GM21367 (cell line): ENCODE measurements around the gene RAB22A.
"Not testable (repeated sequence)": the region's sequence is repeated elsewhere in the genome, so short reads cannot be mapped to it uniquely, and the experiment has no call there.

Experiments used
- ATAC-seq: cut with Tn5 transposase; IDR thresholded peaks from one replicate; pipeline ENCODE4 v1.9.1; 2021; ENCODE audit not compliant: unreplicated experiment

The RAB22A gene

GRCh38 chr20:58342104-58342945 lies 32.8 kb downstream of the RAB22A start:
- ATAC-seq = no peak

DNA sequence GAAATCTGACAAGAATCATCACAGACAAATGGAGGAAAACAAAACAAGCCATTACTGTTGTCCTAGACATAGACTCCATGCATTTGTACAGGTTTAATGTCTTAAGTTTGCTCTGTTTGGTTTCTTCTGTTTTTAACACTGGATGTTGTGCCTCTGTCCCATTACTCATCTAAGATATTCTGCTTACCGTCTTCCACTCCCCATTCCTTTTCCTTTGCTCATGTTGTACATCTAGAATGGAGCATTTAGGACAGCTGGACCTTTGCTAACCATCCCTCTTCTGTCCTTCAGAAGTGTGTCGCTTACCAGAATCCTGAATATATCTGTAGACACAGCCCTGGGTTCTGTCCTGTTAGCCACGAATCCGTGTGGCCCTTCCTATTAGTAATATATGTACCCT lies 35.2 kb downstream of the RAB22A start:
- ATAC-seq = no peak

DNA sequence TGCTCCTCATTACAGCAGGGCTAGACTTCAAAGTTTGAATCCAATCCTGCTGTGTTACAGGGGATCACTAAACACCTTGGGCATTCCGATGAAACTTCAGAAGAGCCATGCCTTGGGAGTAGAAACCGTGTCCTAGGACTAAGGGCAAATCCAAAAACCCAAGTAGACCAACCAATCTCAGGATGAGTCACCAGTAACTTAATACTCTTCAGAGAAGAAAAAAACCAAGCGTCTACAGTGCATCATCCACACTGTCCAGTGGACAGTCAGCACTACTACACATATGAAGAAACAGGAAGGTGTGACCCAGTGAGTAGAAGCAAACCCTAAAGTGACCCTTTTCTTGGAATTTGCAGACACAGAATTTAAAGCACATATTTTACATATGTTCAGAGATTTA lies 40.1 kb downstream of the RAB22A start:
- ATAC-seq = no peak

DNA sequence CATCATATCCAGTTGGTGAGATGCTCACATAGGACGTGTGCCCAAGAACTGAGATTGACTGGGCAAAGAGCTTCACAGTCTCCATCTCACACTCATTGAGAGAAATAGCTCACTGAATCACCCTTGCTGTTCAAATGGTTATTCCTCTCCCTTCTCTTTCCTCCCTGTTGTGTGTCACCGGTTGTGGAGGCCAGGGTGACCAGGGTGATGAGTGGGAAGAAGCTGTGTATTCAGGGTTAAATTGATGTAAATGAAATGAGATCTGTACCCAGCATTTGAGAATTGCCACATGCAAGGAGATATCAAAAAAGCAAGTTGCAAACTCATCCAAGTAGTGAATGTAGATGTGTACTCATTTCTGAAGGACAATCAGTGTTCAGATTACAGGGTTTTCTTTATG lies 43.0 kb downstream of the RAB22A start:
- no peak for ATAC-seq

- ATAC-seq = no peak
Measured at GRCh38 chr20:58359441-58359840, 49.9 kb downstream of the RAB22A start.

DNA sequence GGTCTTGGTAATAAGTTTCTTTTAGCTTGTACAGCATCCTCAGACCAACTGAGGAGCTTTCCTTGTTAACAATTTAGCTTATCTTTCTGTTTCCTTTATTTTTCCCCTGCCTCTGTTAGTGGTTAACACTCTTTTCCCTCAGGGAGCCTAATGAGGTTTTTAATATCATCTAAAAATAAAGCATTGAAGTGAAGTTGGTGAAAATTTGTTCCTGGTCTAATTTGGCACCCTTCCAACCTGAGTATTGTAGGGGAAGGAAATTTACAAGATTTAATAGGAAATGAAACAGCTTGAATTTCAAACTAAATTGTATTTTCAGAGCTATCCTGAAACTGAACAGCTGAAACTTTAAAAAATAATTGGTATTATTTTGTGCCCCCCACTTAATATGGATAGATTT lies 51.4 kb downstream of the RAB22A start:
- ATAC-seq = no peak

DNA sequence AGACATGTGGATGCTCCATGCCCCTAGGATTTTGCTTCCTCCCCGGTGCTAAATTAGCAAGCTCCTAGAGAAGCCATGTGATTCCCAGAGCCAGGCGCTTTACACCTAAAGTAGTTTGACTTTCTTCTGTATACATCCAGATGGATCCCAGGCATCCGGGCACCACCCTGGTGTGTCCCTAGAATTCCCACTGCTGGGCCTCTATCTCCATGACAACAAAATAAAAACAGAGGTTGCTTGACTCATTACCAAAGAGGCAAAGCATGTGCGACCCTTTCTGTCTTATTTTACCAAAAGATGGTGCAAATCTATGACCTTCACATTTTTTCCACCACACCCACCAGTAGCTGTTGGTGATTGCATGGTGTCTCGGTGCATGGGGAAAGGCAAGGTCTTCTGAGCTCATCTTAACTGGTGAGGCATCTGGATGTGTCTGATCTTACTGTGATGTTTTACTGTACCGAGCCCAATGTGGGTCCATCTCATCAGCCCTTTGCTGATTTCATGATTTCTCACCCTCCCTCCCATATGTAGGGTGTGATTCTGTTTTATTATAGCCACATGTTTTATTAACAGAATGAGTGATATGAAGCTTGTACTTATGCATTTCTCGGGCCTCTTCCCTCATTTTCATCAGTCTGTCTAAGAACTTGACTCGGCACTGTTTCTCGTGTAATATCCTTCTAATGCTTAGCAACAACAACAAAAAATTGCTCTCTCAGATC lies 52.1 kb downstream of the RAB22A start:
- no peak for ATAC-seq

DNA sequence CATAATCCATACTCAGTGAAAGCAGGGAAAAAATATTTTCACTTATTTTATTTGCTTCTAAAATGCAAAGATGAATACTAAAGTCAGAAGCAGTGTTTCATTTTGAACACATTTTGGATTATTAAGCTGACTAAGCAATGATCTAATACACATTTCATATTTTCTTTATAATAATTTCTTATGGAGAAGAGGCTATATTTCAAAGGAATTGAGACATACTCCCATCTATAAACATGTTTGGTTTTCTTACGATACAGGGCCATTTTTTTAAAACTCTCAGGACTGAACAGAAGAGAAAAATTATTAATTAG lies 52.6 kb downstream of the RAB22A start:
- ATAC-seq = no peak

GRCh38 chr20:58362970-58363369 lies 53.5 kb downstream of the RAB22A start:
- ATAC-seq = no peak

GRCh38 chr20:58366866-58367265 lies 57.4 kb downstream of the RAB22A start:
- ATAC-seq = no peak

GRCh38 chr20:58372806-58373205 lies 63.3 kb downstream of the RAB22A start:
- ATAC-seq = no peak

GRCh38 chr20:58373296-58373695 lies 63.8 kb downstream of the RAB22A start:
- not testable (repeated sequence) for ATAC-seq

DNA sequence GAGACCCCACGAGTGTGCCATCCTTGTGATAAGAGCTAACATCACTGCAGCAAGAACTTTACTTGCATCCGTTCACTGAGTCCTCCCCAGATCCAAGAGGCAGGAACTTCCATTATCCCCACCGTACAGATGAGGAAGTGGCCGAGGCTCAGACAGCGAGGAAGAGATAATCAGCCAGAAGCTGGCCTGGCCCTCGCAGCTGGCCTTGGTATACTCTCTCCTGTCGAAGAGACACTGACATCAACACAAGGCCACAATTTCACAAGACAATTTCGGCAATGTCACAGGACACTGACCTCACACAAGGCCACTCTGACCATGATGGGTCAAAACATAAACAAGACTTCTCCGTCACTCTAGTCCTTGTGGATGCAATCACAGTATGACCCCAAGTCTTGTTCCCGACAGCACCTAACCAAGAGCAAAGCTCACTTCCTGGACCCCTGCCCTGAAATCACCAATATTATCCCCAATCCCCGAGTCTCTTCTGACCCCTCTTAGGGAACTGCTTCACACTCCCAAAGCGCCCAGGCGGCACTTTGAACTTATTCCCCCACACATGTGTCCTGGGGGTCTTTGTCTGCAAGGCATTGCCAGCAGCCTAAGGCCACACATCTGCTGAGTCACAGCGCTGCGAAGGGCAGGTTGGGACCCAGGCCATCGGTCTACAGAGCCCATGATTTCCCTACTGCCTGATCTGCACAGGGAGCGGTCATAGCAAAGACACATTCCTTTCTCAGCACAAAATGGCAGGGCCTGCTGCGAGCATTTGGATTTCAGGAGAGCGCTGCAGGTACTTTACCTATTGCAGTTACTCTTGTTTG lies 64.7 kb downstream of the RAB22A start:
- ATAC-seq = no peak

DNA sequence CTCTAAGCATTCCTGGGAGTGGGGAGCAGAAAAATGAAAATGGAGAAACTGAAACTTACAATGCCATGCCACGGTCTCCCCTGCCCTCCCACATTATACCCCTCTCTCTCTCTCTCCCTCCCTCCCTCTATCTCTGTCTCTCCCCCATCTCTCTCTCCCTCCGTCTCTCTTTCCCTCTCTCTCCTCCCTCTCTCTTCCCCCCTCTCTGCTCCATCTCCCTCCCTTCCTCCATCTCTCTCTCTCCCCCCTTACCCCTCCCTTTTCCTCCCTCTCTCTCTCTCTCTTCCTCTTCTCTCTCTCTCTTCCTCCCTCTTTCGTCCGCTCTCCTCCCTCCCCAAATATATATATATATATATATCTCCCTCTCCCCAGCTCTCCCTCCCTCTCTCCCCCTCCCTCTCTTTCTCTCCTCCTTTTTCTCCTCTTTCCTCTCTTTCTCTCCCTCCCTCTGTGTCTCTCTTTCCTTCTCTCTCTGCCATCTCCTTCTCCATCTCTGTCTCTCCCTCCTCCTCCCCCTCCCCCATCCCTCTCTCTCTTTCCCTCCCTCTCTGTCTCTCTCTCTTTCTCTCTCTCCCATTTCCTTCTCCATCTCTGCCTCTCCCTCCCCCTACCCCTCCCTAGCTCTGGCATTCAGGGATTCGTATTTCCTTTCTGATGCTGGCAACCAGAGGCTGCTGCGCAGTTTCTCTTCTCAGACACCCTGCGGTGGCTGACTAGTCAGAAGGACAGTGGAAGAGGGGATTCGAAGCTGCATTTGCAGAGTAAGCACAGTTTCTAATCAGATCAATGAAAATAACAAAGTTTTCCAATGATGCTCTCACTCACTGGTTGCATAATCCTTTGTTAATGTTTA lies 65.6 kb downstream of the RAB22A start:
- no peak for ATAC-seq

GRCh38 chr20:58375759-58376352 lies 66.3 kb downstream of the RAB22A start:
- ATAC-seq = no peak

- no peak for ATAC-seq
Measured at GRCh38 chr20:58377017-58377416, 67.5 kb downstream of the RAB22A start.

GRCh38 chr20:58377766-58378401 lies 68.4 kb downstream of the RAB22A start:
- ATAC-seq = no peak

DNA sequence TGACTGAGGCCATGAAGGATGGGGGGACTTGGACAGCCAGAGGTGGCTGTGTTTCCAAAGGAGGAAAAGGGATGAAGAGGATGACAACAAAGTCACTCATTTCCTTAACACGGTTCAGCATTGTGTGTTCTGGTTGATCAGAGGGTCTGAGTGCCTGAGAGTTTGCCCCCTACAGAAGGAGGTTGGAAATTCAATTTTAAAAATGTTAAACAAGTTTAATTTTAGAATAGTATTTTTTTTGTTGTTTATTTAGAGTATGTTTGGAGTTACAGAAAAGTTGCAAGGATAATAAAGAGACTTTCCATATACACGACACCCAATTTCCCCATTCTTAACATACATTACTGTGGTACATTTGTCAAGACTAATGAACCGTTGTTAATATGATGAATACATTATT lies 69.2 kb downstream of the RAB22A start:
- ATAC-seq = no peak

DNA sequence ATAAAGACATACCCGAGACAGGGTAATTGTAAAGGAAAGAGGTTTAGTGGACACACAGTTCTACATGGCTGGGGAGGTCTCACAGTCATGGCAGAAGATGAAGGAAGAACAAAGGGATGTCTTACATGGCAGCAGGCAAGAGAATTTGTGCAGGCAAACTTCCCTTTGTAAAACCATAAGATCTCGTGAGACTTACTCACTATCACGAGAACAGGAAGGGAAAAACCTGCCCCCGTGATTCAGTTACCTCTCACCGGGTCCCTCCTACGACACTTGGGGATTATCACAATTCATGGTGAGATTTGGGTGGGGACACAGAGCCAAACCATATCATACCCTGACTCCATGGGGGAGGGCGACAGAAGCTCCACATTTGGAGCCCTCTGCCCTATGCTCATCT lies 72.1 kb downstream of the RAB22A start:
- ATAC-seq = no peak

DNA sequence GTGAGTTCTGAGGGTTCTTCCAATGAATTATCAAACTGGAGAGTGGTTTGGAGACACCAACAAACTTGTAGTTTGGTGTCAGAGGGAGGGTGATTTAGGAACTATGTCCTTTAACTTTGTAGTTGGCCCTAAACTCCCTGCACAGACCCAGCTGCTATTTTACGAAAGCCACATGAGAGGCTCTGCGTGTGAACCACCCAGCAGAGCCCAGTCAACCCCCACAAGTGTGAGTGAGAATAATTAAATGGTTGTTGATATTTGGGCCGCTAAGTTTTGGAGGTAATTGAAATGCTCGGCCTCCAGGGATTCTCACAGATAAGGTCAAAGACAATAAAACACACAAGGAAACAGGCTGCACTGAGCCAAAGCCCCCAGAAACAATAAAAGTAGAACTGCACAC lies 72.6 kb downstream of the RAB22A start:
- ATAC-seq = no peak
